HepG2 (cell line): ENCODE measurements around the gene CCDC106. TPM values are rescaled to one million over a fixed set of nuclear protein-coding genes. Genes with fewer than 3 reads are reported as not detected.

ENCODE experiments used
- ATAC-seq: fragments of 200-7000 bp; cut with Tn5 transposase; 3 replicates; pipeline ENCODE4 v1.9.1; 2020; ENCODE audit warnings: mild to moderate bottlenecking, moderate library complexity
- BruUV-seq: library from RNA; stranded (reverse); fragments of 400-500 nt; replicated peaks from 2 replicates; lab custom pipeline; 2021; lab: Mats Ljungman, UMichigan
- CTCF ChIA-PET: fragments of 300-600 bp; formaldehyde crosslinking; extraction: SDS; loops from one replicate; lab custom pipeline; 2021; ENCODE audit warnings: low total read pairs, inconsistent platforms, low intra/inter-chr PET ratio; lab: Yijun Ruan, JAX
- POLR2A ChIA-PET: fragments of 350-600 bp; sonication (Branson Sonifier 250); formaldehyde crosslinking; loops from one replicate; lab custom pipeline; 2020; ENCODE audit warnings: antibody characterized with exemption, inconsistent platforms; lab: Yijun Ruan, JAX
- DNase-seq: peaks from one replicate; pipeline ENCODE4 v3.0.0-alpha.2; 2015; ENCODE audit warnings: low spot score
- FAIRE-seq: peaks from 3 replicates; lab custom pipeline; 2011; peaks lifted over from hg19 to GRCh38; lab: Jason Lieb, UNC
- H2AFZ ChIP-seq: one replicate; pipeline ENCODE4 v1.6.1; 2011; ENCODE audit warnings: low read length, inconsistent platforms
- H3K27ac ChIP-seq: fragments of 300-600 bp; 3 replicates; pipeline ENCODE4 v1.8.0; 2011; ENCODE audit warnings: mixed run types, mild to moderate bottlenecking, mixed read lengths, low read length, inconsistent platforms; ENCODE audit not compliant: insufficient read depth; ENCODE audit errors: extremely low read length
- H3K27me3 ChIP-seq, 2 experiments: fragments of 200-600 bp in 1 of 2; 2 replicates in 1 of 2; 3 replicates in 1 of 2; pipeline versions ENCODE4 v1.6.0 to v1.8.0; 2011; ENCODE audit warnings: low read length in 2 of 2, mild to moderate bottlenecking in 2 of 2, moderate library complexity in 2 of 2, inconsistent platforms in 1 of 2; ENCODE audit not compliant: insufficient read depth in 2 of 2, control insufficient read depth in 1 of 2
- H3K36me3 ChIP-seq, 2 experiments: fragments of 200-600 bp in 1 of 2; replicated peaks in 1 of 2; 2 replicates in 1 of 2; 3 replicates in 1 of 2; pipeline versions ENCODE4 v1.5.1 to v1.8.0; 2011; ENCODE audit warnings: low read length in 2 of 2, inconsistent platforms in 1 of 2; ENCODE audit not compliant: insufficient read depth in 2 of 2, control insufficient read depth in 1 of 2
- H3K4me1 ChIP-seq: 2 replicates; pipeline ENCODE4 v1.5.1; 2012; ENCODE audit warnings: low read length, inconsistent platforms; ENCODE audit not compliant: insufficient read depth
- H3K4me2 ChIP-seq: 2 replicates; pipeline ENCODE4 v1.6.0; 2011; ENCODE audit warnings: low read depth, low read length, inconsistent platforms
- H3K4me3 ChIP-seq, 3 experiments: fragments of 200-600 bp in 1 of 3; sonication (generic), shearing (Covaris generic) in 1 of 3; replicated peaks in 1 of 3; 2 replicates each; pipeline ENCODE4 v1.5.1; 2011 to 2016; ENCODE audit warnings: low read length in 3 of 3, inconsistent platforms in 2 of 3, low read depth in 2 of 3, mild to moderate bottlenecking in 2 of 3, control low read depth in 1 of 3, mixed read lengths in 1 of 3; ENCODE audit not compliant: insufficient read depth in 1 of 3
- H3K79me2 ChIP-seq: one replicate; pipeline ENCODE4 v1.6.1; 2011; ENCODE audit warnings: low read length, inconsistent platforms; ENCODE audit not compliant: insufficient read depth
- H3K9ac ChIP-seq: 2 replicates; pipeline ENCODE4 v1.6.0; 2011; ENCODE audit warnings: mild to moderate bottlenecking, low read depth, low read length, inconsistent platforms; ENCODE audit not compliant: insufficient read depth
- H3K9me3 ChIP-seq: 2 replicates; pipeline ENCODE4 v1.5.1; 2012; ENCODE audit warnings: mild to moderate bottlenecking, low read length
- H4K20me1 ChIP-seq: 2 replicates; pipeline ENCODE4 v1.6.0; 2011; ENCODE audit warnings: inconsistent platforms, mild to moderate bottlenecking, low read length, moderate library complexity; ENCODE audit not compliant: insufficient read depth
- PHF20 ChIP-seq: sonication (generic); formaldehyde crosslinking; IDR thresholded peaks from 2 replicates; pipeline ENCODE4 v1.5.0; 2020; ENCODE audit warnings: mild to moderate bottlenecking, missing genetic modification reagents
- RORA ChIP-seq: sonication (generic); formaldehyde crosslinking; IDR thresholded peaks from 2 replicates; pipeline ENCODE4 v1.5.0; 2020; ENCODE audit warnings: mild to moderate bottlenecking, missing genetic modification reagents, moderate library complexity
- SP1 ChIP-seq, 2 experiments: fragments of 450-650 bp in 1 of 2; sonication (generic) in 1 of 2; formaldehyde crosslinking in 1 of 2; IDR thresholded peaks; 2 replicates each; pipeline versions ENCODE4 v1.4.0 to v1.6.1; 2016 to 2020; ENCODE audit warnings: missing genetic modification reagents in 1 of 2
- ZBTB7A ChIP-seq: sonication (generic); formaldehyde crosslinking; IDR thresholded peaks from 2 replicates; pipeline ENCODE4 v1.8.0; 2022; ENCODE audit warnings: mild to moderate bottlenecking, missing genetic modification reagents
- ZNF564 ChIP-seq: sonication (generic); formaldehyde crosslinking; IDR thresholded peaks from 2 replicates; pipeline ENCODE4 v1.8.1; 2023; ENCODE audit warnings: mild to moderate bottlenecking, missing genetic modification reagents
- WGBS: methylation state at CpG from one replicate; pipeline ENCODE4 v1.1.6; 2017; ENCODE audit warnings: low lambda C conversion rate; 5-methylcytosine and 5-hydroxymethylcytosine counted together
- in situ Hi-C: cut with HindIII; loops from 2 replicates; pipeline ENCODE4 v1.10.0; 2017; ENCODE audit warnings: low pct_unique_long_range_greater_than_20kb; ENCODE audit not compliant: extremely low pct_ligation_motif_present
- intact Hi-C: fragments of 100-400 bp; cut with micrococcal nuclease; formaldehyde crosslinking; loops from one replicate; pipeline ENCODE4 v1.10.0; 2022; ENCODE audit not compliant: unreplicated experiment
- polyA plus RNA-seq, 8 experiments: library from polyadenylated mRNA; depleted of rRNA in 3 of 8; stranded (reverse) in 7 of 8; unstranded in 1 of 8; fragments of >200 nt; fragmentation: Illumina TruSeq in 4 of 8; extraction: Trizol in 4 of 8; gene quantifications; 2 replicates each; pipeline versions ENCODE4 v1.2.1 to v1.2.3, GENCODE V29; 2011 to 2016; ENCODE audit warnings: low read depth in 4 of 8, missing spikeins in 1 of 8, mixed read lengths in 1 of 8; ENCODE audit not compliant: insufficient read depth in 1 of 8
- total RNA-seq, 5 experiments: library from RNA; depleted of rRNA; stranded (reverse); fragments of >200 nt; fragmentation: Illumina TruSeq; extraction: Trizol; gene quantifications; 2 replicates each; pipeline ENCODE4 v1.2.3, GENCODE V29; 2016; ENCODE audit warnings: low read depth in 1 of 5
- TF ChIP-seq, protein P1 (sequence below), 2 experiments: fragments of 450-650 bp in 1 of 2; sonication (generic) in 1 of 2; formaldehyde crosslinking in 1 of 2; IDR thresholded peaks; 2 replicates each; pipeline versions ENCODE4 v1.6.1 to v1.8.0; 2016 to 2022; ENCODE audit warnings: antibody characterized with exemption in 1 of 2, mild to moderate bottlenecking in 1 of 2, missing genetic modification reagents in 1 of 2
- TF ChIP-seq, protein P2 (sequence below): IDR thresholded peaks from 2 replicates; pipeline ENCODE4 v1.6.1; 2016; ENCODE audit warnings: low read depth

CCDC106 gene
- total and polyA plus RNA-seq, 2 of the 13 experiments (the other 11 are each of a cell fraction or from before 2014, with no cell fraction given): 4.7 to 8.8 TPM

DNA sequence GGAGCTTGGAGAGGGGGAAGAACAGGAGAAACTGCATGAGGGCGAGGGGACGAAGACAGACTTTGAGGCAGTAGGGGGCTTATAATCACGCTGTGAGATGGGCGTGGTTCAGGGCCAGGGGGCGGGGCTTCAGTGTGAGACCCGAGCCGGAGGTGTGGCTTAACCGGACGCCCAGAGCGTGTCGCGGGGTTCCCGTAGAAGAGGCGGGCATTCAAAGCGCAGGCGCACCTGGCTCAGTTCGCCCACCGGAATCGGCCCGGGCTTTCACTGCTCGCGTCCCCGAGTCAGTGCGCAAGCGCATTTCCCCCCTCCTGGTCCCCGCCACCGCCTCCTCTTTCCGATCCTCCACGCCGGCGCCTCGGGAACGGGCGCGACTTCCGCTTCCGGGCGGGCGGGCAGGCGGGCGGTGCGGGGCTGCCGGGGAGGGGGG is 42.8 kb upstream of the CCDC106 start:
- Histone ChIP-seq H3K79me2 (peaks cover 15% of the 10 kb centered on the region), H3K36me3 (peaks cover 0 to 2% of the 10 kb centered on the region in 2 experiments; a peak in 1 of 5 replicates), H3K27ac (peak overlapping the region; percentile 81), H3K27me3 (no peaks in the 10 kb centered on the region; a peak in 1 of 5 replicates), H3K9ac (peak overlapping the region; percentile 84), H3K9me3 (no peaks in the 10 kb centered on the region), H3K4me1 (peaks cover 50% of the 10 kb centered on the region), H3K4me3 (peak overlapping the region; percentile 51 to 85 (median 84); a peak in 4 of 6 replicates), H3K4me2 (peak overlapping the region; percentile 97), H4K20me1 (no peaks in the 10 kb centered on the region), H2AFZ (no peak overlapping the region)
- POLR2A ChIA-PET: interaction anchor here (0.8 to 2.8 kb wide), 11 partner anchors 9 to 346 kb away, joined by 3 to 23 read pairs (median 4); partner anchors contain the start of genes ISOC2, PPP6R1, U2AF2 and ZNF784
- CTCF ChIA-PET: interaction anchor here (0.9 to 3.0 kb wide), 2 partner anchors 26 to 88 kb away, joined by 3 to 25 read pairs; no protein-coding TSS in a partner anchor
- in situ Hi-C loops (loop anchor here (5.0 kb wide), 1 partner anchor 88 kb away; no protein-coding TSS in a partner anchor), intact Hi-C loops (loop anchor here (10.0 kb wide), 1 partner anchor 50 kb away; no protein-coding TSS in a partner anchor)
- no TSS peak for BruUV-seq
- DNase-seq: peak; percentile 95
- ATAC-seq: peak; percentile 77
- FAIRE-seq: peak; percentile 60
- 0% methylated on average over 5 of the region's 43 CpGs for WGBS
- TF ChIP-seq ZBTB7A (CRISPR knock-in tag) (no peak), PHF20 (CRISPR knock-in tag) (peak; percentile 56), RORA (no peak), ZNF564 (CRISPR knock-in tag) (no peak), SP1 (IDR thresholded peaks at IDR 0.05) (no peak), SP1 (CRISPR knock-in tag; IDR thresholded peaks at IDR 0.05) (peak; percentile 69)
- TF ChIP-seq, protein P1, sequence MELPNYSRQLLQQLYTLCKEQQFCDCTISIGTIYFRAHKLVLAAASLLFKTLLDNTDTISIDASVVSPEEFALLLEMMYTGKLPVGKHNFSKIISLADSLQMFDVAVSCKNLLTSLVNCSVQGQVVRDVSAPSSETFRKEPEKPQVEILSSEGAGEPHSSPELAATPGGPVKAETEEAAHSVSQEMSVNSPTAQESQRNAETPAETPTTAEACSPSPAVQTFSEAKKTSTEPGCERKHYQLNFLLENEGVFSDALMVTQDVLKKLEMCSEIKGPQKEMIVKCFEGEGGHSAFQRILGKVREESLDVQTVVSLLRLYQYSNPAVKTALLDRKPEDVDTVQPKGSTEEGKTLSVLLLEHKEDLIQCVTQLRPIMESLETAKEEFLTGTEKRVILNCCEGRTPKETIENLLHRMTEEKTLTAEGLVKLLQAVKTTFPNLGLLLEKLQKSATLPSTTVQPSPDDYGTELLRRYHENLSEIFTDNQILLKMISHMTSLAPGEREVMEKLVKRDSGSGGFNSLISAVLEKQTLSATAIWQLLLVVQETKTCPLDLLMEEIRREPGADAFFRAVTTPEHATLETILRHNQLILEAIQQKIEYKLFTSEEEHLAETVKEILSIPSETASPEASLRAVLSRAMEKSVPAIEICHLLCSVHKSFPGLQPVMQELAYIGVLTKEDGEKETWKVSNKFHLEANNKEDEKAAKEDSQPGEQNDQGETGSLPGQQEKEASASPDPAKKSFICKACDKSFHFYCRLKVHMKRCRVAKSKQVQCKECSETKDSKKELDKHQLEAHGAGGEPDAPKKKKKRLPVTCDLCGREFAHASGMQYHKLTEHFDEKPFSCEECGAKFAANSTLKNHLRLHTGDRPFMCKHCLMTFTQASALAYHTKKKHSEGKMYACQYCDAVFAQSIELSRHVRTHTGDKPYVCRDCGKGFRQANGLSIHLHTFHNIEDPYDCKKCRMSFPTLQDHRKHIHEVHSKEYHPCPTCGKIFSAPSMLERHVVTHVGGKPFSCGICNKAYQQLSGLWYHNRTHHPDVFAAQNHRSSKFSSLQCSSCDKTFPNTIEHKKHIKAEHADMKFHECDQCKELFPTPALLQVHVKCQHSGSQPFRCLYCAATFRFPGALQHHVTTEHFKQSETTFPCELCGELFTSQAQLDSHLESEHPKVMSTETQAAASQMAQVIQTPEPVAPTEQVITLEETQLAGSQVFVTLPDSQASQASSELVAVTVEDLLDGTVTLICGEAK (IDR thresholded peaks at IDR 0.05): peak; percentile 38; the same call in 1 of the 2 replicates
- TF ChIP-seq, protein P1 (CRISPR knock-in tag; IDR thresholded peaks at IDR 0.05): no peak
- TF ChIP-seq, protein P2, sequence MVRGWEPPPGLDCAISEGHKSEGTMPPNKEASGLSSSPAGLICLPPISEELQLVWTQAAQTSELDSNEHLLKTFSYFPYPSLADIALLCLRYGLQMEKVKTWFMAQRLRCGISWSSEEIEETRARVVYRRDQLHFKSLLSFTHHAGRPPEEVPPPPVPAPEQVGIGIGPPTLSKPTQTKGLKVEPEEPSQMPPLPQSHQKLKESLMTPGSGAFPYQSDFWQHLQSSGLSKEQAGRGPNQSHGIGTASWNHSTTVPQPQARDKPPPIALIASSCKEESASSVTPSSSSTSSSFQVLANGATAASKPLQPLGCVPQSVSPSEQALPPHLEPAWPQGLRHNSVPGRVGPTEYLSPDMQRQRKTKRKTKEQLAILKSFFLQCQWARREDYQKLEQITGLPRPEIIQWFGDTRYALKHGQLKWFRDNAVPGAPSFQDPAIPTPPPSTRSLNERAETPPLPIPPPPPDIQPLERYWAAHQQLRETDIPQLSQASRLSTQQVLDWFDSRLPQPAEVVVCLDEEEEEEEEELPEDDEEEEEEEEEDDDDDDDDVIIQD (CRISPR knock-in tag): 0 out of 2 replicates have a peak, but pooled peaks have one; percentile 41
